OCI-LY7 (cell line): Measurements from ENCODE around the gene PCSK9. TPM values are rescaled to one million over a fixed set of nuclear protein-coding genes. Genes with fewer than 3 reads are reported as not detected.

ENCODE experiments used
- BruUV-seq: library from RNA; stranded (reverse); fragments of 400-500 nt; replicated peaks from 2 replicates; lab custom pipeline; 2021; lab: Mats Ljungman, UMichigan
- CTCF ChIA-PET: fragments of 300-600 bp; sonication (Branson Sonifier 250); formaldehyde crosslinking; loops from one replicate; lab custom pipeline; 2022; ENCODE audit warnings: antibody characterized with exemption; ENCODE audit not compliant: unreplicated experiment; lab: Charles Lee
- POLR2A ChIA-PET: fragments of 300-600 bp; sonication (Branson Sonifier 250); formaldehyde crosslinking; loops from one replicate; lab custom pipeline; 2022; ENCODE audit warnings: antibody characterized with exemption; lab: Charles Lee
- DNase-seq: peaks from one replicate; pipeline ENCODE4 v3.0.0-alpha.2; 2015; ENCODE audit warnings: low spot score
- H2AFZ ChIP-seq: fragments of 200-600 bp; sonication (generic), shearing (Covaris generic); 2 replicates; pipeline ENCODE4 v1.6.1; 2014; ENCODE audit warnings: mild to moderate bottlenecking, antibody characterized with exemption, low read length, moderate library complexity
- H3K27ac ChIP-seq: fragments of 200-600 bp; sonication (generic); 2 replicates; pipeline ENCODE4 v1.5.1; 2014; ENCODE audit warnings: mixed run types, low read depth, mild to moderate bottlenecking, moderate library complexity, low read length, inconsistent platforms; ENCODE audit not compliant: poor library complexity, severe bottlenecking
- H3K36me3 ChIP-seq: fragments of 200-600 bp; sonication (generic); 2 replicates; pipeline ENCODE4 v1.6.1; 2014; ENCODE audit warnings: mild to moderate bottlenecking, antibody characterized with exemption, low read length, moderate library complexity, mixed read lengths; ENCODE audit not compliant: insufficient read depth
- H3K4me1 ChIP-seq: fragments of 200-600 bp; sonication (generic); 2 replicates; pipeline ENCODE4 v1.5.1; 2014; ENCODE audit warnings: mild to moderate bottlenecking, low read length; ENCODE audit not compliant: insufficient read depth, poor library complexity, severe bottlenecking
- H3K4me2 ChIP-seq: fragments of 200-600 bp; sonication (generic); 2 replicates; pipeline ENCODE4 v1.6.1; 2014; ENCODE audit warnings: mild to moderate bottlenecking, low read length
- H3K4me3 ChIP-seq: fragments of 200-600 bp; sonication (generic); 2 replicates; pipeline ENCODE4 v1.5.1; 2014; ENCODE audit warnings: mild to moderate bottlenecking, low read depth, low read length; ENCODE audit not compliant: poor library complexity, severe bottlenecking
- H3K79me2 ChIP-seq: fragments of 200-600 bp; sonication (generic); 2 replicates; pipeline ENCODE4 v1.6.1; 2016; ENCODE audit warnings: low read depth, mild to moderate bottlenecking, low read length, moderate library complexity, mixed read lengths; ENCODE audit not compliant: insufficient read depth
- H3K9me2 ChIP-seq: fragments of 200-600 bp; sonication (generic); 2 replicates; pipeline ENCODE4 v1.6.1; 2016; ENCODE audit warnings: mild to moderate bottlenecking, low read length, mixed read lengths; ENCODE audit not compliant: insufficient read depth
- H3K9me3 ChIP-seq: fragments of 200-600 bp; sonication (generic); 2 replicates; pipeline ENCODE4 v1.6.1; 2014; ENCODE audit warnings: mild to moderate bottlenecking, mixed run types, low read length, mixed read lengths
- H4K20me1 ChIP-seq: fragments of 200-600 bp; sonication (generic); 2 replicates; pipeline ENCODE4 v1.6.1; 2014; ENCODE audit warnings: mild to moderate bottlenecking, antibody characterized with exemption, low read length, moderate library complexity, mixed read lengths; ENCODE audit not compliant: insufficient read depth
- EZH2phosphoT487 ChIP-seq: fragments of 200-600 bp; sonication (generic); IDR thresholded peaks from 2 replicates; pipeline ENCODE4 v1.6.1; 2018; ENCODE audit warnings: low read depth, borderline replicate concordance, mild to moderate bottlenecking, mixed run types, antibody characterized with exemption, low read length, moderate library complexity, mixed read lengths
- intact Hi-C: fragments of 100-400 bp; cut with micrococcal nuclease; formaldehyde crosslinking; loops from one replicate; pipeline ENCODE4 v1.10.0; 2022; ENCODE audit not compliant: unreplicated experiment
- total RNA-seq, 2 experiments: library from RNA; depleted of rRNA in 1 of 2; stranded (reverse); fragments of >200 nt in 1 of 2; shearing (Covaris generic) in 1 of 2; gene quantifications; 2 replicates each; pipeline ENCODE4 v1.2.3, GENCODE V29; 2014 to 2022
- TF ChIP-seq, protein P1 (sequence below): fragments of 200-600 bp; sonication (generic); conservative IDR thresholded peaks from 2 replicates; pipeline ENCODE4 v1.5.1; 2014; ENCODE audit warnings: mild to moderate bottlenecking, antibody characterized with exemption, low read length, moderate library complexity, mixed read lengths

The PCSK9 gene
- total RNA-seq, 2 experiments from 2014 or later: not detected

DNA sequence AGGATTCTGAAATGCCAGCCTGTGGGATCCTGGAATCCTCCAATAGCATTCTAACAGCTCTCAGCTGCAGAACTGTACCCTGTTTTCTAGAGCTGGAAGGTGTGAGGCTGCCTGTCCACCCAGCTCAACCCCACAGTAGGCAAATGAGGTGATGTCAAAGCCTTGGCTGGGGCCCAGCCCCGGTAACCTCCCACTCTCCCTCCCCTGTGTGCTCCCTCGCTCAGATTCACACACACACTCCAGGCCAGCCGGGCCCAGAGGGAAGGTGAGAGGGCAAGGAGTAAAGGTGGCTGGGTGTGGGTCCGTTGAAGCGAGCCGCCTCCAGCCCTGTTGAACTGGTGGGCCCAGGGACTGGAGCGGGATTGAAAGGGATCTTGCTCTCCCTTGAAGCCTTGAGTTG, 40.7 kb upstream of the PCSK9 start, which contains the start of gene BSND:
Gene BSND, plus strand, starts transcription at position 257 of the 400 bp plus-strand sequence. CDS start 254 bp downstream, outside the sequence.
- POLR2A ChIA-PET: no interaction called here
- H3K27ac ChIP-seq: no peak within 1 kb of the TSS
- no peaks in the 10 kb centered on the region for H3K9me2 ChIP-seq
- H3K4me2 ChIP-seq: no peak within 1 kb of the TSS
- DNase-seq: no peak
- no peaks in the 10 kb centered on the region for H3K4me1 ChIP-seq
- no TSS peak for BruUV-seq
- H3K79me2 ChIP-seq: no peaks in the 10 kb centered on the region
- H3K4me3 ChIP-seq: no peak within 1 kb of the TSS
- TF ChIP-seq EZH2phosphoT487: no peak
- TF ChIP-seq, protein P1, sequence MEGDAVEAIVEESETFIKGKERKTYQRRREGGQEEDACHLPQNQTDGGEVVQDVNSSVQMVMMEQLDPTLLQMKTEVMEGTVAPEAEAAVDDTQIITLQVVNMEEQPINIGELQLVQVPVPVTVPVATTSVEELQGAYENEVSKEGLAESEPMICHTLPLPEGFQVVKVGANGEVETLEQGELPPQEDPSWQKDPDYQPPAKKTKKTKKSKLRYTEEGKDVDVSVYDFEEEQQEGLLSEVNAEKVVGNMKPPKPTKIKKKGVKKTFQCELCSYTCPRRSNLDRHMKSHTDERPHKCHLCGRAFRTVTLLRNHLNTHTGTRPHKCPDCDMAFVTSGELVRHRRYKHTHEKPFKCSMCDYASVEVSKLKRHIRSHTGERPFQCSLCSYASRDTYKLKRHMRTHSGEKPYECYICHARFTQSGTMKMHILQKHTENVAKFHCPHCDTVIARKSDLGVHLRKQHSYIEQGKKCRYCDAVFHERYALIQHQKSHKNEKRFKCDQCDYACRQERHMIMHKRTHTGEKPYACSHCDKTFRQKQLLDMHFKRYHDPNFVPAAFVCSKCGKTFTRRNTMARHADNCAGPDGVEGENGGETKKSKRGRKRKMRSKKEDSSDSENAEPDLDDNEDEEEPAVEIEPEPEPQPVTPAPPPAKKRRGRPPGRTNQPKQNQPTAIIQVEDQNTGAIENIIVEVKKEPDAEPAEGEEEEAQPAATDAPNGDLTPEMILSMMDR: no peak
- H3K36me3 ChIP-seq: no peaks in the 10 kb centered on the region
- H3K9me3 ChIP-seq: no peaks in the 10 kb centered on the region
- H4K20me1 ChIP-seq: no peaks in the 10 kb centered on the region
- CTCF ChIA-PET: no interaction called here
- intact Hi-C loops: no loop called here
- no peak within 1 kb of the TSS for H2AFZ ChIP-seq

DNA sequence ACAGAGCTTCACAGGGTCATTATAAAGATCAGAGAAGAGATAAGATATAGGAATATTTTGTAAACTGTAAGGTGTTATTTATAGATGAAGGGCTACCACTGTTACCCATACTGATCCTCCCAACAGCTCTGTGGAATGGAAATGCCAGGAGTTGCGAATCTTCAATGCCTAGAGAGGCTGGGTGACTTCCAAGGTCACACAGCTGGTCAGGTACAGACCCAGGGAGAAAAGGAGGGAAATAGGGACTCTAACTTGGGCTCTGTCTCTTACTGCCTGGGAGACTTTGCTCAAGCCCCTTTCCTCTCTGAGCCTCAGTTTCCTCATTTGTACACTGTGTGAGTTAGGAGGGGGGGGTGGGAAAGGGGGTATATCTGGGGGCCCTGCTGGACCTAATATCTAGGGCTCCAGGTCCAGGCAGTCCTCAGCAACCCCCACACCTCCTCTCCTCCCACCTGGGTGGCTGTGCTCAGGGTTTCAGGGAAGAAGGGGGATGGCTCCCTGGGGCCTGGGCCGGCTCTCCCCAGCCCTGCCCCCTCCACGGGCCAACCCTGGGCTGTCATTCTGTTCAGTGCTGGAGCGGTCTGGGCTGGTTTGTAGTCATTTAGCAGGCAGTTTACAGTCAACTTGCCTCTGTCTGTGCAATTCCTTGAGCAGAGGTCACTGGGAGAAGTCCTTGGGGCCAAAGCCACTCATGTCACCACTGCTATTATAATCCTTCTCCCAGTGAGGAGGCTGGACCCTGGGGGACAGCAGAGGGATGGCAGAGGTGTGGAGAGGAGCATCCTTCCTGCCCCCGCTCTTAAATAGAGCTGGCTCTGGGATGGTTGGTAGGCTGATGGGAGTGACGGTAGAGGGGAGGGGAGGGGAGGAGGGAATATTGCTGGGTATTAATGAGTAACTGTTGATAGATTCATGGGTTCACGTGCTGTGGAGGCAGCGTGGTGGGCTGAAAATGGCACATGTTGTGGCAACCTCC, 39.0 kb upstream of the PCSK9 start:
- CTCF ChIA-PET: interaction anchor here (0.6 kb wide), 1 partner anchor 54 kb away, joined by 3 read pairs; no protein-coding TSS in a partner anchor

More for the DNA sequence above, 39.0 kb upstream of the PCSK9 start:
- Histone ChIP-seq H3K27ac (no peak overlapping the region), H3K9me3 (no peaks in the 10 kb centered on the region), H3K4me3 (no peak overlapping the region), H2AFZ (no peak overlapping the region), H3K4me1 (no peaks in the 10 kb centered on the region), H3K36me3 (no peaks in the 10 kb centered on the region), H3K9me2 (no peaks in the 10 kb centered on the region), H4K20me1 (no peaks in the 10 kb centered on the region), H3K79me2 (no peaks in the 10 kb centered on the region), H3K4me2 (no peak overlapping the region)
- BruUV-seq: no TSS peak
- POLR2A ChIA-PET: no interaction called here
- TF ChIP-seq, protein P1: no peak
- TF ChIP-seq EZH2phosphoT487: no peak
- intact Hi-C loops: no loop called here
- DNase-seq: no peak
